Right renal pelvis (tissue), 4 donors: ENCODE measurements around the gene CHRNA9. TPM values are rescaled to one million over a fixed set of nuclear protein-coding genes. Genes with fewer than 3 reads are reported as not detected.
"Not testable (repeated sequence)": the region's sequence is repeated elsewhere in the genome, so short reads cannot be mapped to it uniquely, and the experiment has no call there.

ENCODE experiments used
- DNase-seq, 4 donors: peaks; one replicate each; pipeline ENCODE4 v3.0.0-alpha.2; 2013; ENCODE audit warnings: low read depth in 4 of 4, low spot score in 3 of 4, missing footprints in 1 of 4
- polyA plus RNA-seq, 4 donors: library from polyadenylated mRNA; unstranded; fragments of 120-200 nt; gene quantifications; one replicate each; pipeline ENCODE4 v1.2.1, GENCODE V29; 2013; ENCODE audit not compliant: insufficient read length in 4 of 4

Gene CHRNA9
- polyA plus RNA-seq, 4 donors: 0.80 to 1.2 (median 0.91) TPM

DNA sequence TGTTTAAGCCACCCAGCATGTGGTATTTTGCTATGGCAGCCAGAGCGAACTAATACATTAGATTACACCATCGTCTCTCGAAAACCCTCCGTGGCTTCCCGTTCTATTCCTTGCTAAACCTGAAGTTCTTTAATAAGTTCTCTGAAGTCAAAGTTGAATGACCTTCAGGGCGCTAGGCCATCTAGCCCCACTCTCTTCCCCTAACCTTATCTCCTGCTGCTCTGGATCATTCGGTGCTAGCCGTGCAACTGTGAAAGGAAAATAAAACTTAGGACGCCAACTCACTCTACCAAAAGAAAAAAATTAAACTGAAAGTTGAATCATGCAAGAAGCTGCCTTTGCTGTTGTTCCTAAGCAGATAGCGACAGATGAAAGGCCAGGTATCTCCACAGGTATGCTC lies 40.0 kb downstream of the CHRNA9 start:
- no peak for DNase-seq

DNA sequence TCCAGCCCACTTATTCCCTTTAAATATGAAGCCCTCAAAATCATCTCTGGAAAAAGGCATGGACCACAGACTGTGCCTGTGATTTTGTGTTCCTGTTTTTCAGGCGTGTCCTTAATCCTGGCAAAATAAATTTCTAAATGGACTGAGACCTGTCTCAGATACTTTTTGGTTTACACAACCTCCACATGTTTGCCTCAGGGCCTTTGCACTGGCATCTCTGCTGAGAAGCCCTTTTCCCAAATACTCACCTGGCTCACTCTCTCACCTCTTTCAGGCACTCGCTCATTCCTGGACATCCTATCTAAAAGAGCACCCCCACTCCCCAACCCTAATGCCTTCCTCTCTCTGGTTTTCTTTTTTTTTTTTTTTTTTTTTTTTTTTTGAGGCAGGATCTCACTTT lies 40.5 kb downstream of the CHRNA9 start:
- DNase-seq: no peak

DNA sequence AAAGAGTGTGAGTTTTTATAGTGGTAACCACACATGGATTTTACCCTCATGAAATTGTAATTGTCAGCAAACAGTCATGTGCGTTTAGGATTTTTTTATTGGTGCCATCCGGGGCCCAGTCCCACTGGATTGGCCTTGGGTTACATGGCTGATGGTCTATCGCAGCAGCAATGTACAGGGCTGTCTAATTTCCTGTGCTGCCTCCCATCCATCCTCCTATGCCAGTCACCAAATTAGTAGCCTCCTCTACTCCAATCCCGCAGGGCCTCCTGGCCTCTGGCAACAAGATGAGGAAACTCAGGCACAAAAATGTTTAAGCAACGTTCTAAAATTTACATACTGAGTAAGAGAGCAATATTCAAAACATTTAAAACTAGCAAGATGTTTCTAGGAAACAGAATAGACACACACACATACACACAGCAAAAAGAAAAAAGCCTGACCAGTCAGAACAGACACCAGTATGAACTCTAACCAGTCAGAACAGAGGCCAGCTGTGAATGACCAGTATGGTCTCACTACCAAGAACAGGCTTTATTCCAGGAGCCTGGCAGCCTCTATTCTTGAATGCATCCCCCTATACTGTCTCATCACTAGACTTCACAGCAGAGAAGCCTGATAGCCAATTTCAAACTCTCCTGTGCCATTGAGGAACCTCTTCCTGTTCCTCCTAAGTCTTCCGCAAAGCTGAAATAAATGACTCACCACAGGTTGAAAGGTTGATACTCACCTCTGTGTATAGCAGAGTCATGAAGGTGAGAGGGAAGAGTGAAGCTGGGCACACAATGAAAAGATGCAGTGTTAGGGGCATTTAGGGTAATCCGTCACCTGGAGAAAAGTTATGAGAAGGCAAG lies 42.6 kb downstream of the CHRNA9 start:
- no peak for DNase-seq

DNA sequence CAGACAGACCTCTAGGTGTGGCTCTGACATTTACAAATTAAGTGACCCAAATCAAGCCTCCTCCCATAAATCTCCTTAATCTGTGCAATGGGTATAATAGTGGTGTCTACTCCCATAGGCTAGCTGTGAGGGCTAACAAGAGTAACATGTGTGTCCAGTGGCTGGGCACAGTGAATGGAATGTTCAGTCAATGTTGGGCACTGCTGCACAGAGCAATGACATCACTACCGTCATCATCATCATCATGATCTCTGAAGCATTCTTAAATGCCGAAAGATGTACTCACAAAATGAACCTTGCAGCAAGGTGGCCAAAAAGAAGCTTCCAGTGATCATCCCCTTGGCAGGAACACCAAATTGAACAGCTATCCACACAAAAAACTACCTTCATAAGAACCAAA lies 43.5 kb downstream of the CHRNA9 start:
- DNase-seq: no peak

DNA sequence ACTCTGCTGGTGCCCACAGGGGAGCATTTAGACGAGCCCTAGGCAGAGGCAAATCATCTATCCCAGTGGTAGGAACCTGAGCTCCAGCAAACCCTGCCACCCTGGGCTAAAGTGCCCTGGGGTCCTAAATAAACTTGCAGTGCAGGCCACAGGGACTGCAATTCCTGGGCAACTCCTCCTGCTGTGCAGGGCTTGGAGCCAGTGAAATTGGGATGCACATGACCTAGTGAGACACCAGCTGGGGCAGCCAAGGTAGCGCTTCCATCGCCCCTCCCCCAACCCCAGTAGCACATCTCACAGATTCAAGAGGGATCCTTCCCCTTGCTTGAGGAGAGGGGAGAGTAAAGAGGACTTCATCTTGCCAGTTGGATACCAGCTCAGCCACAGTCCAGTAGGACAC lies 44.1 kb downstream of the CHRNA9 start:
- no peak for DNase-seq

DNA sequence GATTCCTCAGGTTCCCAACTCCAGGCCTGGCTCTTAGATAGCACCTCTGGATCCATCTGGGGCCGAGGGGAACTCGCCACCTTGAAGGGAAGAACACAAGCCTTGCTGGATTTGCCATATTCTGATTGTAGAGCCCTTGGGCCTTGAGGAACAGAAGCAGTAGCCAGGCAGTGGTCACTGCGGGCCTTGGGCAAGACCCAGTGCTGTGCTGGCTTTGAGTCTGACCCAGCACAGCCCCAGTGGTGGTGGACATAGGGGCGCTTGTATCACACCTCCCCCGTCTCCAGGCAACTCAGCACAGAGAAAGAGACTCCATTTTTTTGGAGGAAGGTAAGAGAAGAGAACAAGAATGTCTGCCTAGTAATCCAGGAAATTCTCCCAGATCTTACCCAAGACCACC lies 45.5 kb downstream of the CHRNA9 start:
- no peak for DNase-seq

DNA sequence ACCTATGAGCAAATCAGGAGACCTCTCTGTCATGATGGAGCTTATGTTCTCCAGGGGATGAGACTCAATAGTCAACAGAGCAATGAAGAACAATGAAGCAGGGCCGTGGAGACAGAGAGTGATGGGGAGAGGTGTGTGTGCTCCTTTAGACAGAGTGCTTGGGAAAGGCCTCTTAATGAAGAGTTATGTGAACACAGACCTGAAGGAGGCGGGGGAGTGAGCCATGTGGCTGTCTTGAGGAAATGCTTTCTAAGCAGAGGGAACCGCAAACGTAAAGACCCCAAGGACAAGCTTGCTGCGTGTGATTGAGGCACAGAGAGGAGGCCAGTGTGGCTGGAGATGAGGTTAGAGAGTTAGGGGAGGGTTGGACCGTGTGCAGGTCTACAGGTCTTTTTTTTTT lies 53.1 kb downstream of the CHRNA9 start:
- DNase-seq: no peak

DNA sequence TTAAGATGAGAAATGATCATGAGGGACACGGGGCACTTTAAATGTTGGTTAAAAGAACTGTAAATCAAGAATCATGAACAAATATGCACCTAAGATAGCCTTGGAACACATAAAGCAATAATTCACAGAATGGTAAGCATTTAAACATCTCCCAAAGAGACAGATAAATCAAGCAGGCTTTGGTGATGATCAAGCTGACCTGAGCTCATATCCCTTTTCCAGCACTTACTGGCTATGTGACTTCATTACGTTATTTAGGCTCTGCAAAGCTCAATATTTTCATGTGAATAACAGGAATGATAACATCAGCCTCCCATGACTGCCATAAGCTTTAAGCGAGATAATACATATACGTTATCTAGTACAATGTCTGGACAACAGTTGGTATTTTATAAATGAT lies 54.9 kb downstream of the CHRNA9 start:
- no peak for DNase-seq

DNA sequence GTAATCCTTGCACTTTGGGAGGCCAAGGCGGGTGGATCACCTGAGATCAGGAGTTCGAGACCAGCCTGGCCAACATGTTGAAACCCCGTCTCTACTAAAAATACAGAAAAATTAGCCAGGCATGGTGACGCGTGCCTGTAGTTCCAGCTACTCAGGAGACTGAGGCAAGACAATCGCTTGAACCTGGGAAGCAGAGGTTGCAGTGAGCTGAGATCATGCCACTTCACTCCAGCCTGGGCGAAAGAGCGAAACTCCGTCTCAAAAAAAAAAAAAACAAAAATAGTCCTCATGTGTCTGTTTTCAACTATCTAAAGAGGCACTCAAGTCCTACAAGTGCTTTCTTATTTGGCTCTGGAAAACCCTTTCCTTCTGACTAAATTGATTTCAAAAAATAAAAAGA lies 57.1 kb downstream of the CHRNA9 start:
- DNase-seq: not testable (repeated sequence)

DNA sequence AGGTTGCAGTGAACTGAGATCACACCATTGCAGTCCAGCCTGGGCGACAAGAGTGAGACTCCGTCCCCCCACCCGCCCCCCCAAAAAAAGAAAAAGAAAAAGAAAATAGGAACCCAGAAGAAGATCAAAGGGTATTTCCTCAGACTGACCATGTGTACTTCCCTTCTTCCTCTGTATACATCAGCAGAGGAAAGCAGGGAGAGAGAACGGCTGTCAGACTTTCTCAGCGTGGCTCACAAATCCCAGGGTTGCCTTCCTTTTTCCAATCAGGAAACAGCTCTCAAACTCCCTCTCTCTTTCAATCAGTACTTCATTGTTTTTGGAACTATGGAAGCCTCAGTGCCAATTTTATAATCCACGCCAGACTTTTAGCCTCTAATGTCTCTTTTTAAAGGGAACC lies 59.1 kb downstream of the CHRNA9 start:
- no peak for DNase-seq

DNA sequence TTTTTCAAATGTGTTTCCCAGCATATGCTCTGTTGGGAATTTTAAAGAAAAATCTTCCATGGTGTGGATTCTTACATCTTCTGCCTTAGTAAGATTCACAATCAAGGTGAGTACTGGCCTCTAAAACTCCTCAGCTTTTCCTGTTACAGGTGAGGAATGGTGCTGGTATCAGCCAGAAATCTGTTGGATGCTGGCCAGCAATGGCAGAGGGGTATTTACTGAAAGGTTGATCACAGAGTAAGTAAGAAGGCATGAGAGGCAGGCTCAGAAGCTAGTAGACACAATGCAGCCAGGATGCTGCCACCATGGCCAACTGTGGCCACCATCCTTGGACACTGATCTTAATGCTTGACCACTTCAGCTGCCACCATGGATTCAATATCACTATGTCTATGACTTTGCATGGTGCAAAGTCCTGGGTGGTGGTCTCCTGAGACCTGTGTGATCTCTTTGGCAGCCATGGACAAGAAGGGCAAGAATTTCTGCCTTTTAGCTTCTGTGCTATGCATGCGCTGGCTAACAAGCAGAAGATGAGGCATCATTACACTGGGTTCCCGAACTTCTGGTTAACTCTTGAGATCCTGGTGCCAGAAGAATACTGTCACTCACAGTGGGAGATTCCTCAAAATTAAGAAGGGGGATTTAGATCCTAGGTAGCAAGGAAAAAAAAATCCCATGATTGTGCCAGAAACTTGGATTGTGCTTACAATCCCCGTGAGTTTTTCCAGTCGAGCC lies 60.2 kb downstream of the CHRNA9 start:
- no peak for DNase-seq

DNA sequence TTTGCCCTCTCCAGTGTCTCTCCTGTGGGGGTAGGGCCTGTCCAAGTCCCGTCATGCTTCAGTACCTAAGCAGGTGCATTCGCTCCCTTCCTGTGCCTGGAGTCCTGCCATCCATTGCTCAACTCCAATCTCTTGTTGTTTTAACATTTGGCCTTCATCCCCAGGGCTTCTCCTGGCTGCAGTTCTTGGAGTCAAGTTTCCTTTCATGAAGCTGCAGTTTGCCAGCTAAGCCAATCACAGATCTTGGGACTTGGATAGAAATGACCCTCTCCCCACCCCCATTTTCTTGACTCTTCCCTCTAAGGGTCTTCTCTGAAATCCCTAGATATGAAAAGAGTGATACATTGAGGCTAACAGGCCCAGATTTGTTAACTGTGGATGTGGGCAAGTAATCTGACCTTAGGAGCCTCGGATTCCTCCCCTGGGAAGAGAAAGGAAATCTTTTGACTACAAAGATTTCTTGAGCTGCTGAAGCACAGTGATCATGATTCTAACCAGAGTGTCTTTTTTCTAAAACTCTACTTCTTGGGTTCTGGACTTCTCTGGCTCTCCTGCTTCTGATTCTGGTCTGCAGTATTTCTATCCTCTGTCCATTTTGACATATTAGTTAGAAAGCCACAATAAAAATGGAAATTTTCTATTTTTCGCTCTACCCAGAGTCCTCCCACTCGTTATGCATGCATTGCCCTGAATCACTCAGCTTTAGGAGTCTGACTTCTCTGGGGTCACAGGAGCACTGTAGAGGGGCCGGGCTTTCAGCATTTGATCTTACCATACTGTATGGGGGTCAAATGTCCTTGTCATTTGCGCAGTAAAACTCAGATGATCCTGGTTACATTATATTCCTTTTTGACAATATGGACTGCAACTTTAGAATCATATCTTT lies 61.0 kb downstream of the CHRNA9 start:
- DNase-seq: peak in 3 of 4 donors; percentile 65 to 78 (median 72)

DNA sequence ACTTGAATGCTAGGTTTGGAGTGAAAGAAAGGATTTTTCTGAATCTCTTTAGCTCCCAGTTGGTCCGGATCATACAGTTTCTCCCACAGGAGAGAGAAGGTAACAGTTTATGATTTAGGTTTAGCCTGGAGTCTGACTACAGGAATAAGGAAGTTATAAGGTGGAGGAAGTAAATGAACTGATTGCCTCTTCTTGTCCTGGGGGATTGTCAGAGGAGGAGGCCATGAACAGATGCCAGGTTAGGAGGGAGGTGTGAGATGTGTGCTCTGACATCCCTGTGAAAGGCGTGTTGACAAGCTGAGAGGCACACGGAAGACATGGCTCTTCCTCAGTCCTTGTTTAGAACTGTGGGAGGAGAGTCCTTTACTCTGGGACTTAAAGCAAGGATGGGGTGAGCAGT lies 64.4 kb downstream of the CHRNA9 start:
- DNase-seq: no peak

DNA sequence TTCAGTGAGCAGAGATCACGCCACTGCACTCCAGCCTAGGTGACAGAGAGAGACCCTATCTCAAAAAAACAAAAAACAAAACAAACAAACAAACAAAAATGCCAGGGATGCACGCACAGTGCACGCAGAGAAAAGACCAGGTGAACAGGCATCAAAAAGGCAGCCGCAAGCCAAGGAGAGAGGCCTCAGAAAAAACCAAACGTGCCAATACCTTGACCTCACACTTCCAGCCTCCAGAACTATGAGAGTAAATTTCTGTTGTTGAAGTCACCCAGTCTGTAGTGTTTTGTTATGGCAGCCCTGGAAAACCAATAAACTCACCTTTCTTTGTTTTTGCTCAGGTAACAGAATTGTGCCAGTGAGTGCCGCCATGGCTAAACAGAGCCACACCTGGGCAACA lies 66.0 kb downstream of the CHRNA9 start:
- no peak for DNase-seq

DNA sequence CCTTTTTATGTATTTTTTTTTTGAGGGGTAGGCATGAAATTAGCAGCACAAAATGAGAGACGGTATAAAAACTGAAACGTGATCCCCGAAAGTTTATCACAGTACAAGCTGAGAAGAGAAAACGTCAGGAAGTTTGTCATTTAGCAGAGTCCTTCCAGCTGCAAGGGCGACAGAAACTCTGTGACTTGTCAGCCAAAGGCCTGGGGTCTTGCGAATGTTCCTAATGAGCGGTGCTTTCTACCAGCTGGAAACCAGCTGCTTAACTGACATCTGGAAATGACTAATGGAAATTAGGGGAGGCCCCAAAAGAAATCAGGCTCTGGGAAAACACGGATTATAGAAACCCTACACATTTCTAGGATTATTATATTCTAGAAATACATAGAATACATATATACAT lies 66.5 kb downstream of the CHRNA9 start:
- DNase-seq: peak in 2 of 4 donors; percentile 53 to 55

DNA sequence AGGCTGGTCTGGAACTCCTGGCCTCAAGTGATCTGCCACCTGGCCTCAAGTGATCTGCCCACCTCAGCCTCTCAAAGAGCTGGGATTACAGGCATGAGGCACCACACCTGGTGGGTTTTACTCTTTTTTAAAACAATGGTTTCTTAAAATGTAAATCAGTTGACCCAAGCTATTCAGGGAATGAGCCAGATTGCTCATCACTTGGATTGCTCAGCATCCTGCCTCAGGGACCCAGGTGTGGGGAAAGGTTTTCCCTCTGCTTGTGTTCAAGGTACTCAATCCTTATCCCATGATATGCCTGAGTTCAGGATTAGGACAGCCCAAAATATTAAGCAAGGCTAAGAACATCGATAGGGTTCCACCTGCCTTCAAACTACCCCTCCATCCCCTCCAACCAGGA lies 67.4 kb downstream of the CHRNA9 start:
- DNase-seq: no peak

DNA sequence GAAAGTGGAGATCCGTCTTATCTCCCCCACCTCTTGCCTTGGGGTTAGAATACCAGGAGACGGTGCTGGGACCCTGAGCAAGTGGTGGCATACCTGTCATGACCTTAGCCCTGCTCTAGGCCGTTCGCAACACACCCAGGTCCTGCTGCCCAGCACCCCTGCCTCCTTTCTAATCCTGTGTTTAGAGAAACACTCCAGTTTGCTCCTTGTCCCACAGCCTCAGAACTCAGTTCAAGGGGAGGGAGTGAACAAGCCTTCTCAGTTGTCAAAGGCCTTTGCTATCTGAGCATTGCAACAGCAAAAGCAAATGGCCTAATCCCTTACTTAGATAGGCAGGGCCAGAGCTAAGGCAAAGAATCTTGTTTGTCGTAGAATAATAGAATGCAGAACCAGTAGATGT lies 67.9 kb downstream of the CHRNA9 start:
- no peak for DNase-seq
